ENCODE data around the gene COL1A2.

Gene COL1A2

GRCh38 chr7:94367949-94368348 is 26.7 kb upstream of the COL1A2 start:
- Histone ChIP-seq H3K27me3 (ENCODE audit: insufficient read depth, low read length) (no peaks in the 10 kb centered on the region), H2AFZ (ENCODE audit: low read depth, low read length) (peak overlapping the region; percentile 42), H3K4me3 (ENCODE audit: low read length) (no peak overlapping the region), H3K36me3 (ENCODE audit: insufficient read depth, low read length) (no peaks in the 10 kb centered on the region), H3K9me3 (ENCODE audit: low read length) (no peaks in the 10 kb centered on the region), H3K4me1 (ENCODE audit: insufficient read depth, low read length) (peaks cover 7% of the 10 kb centered on the region)

- Histone ChIP-seq H3K9me3 (ENCODE audit: low read length) (no peaks in the 10 kb centered on the region), H3K4me1 (ENCODE audit: insufficient read depth, low read length) (peaks cover 7% of the 10 kb centered on the region), H3K36me3 (ENCODE audit: insufficient read depth, low read length) (no peaks in the 10 kb centered on the region), H3K27me3 (ENCODE audit: insufficient read depth, low read length) (no peaks in the 10 kb centered on the region), H3K4me3 (ENCODE audit: low read length) (no peak overlapping the region), H2AFZ (ENCODE audit: low read depth, low read length) (peak overlapping the region; percentile 42)
These were observed 26.3 kb upstream of the COL1A2 start for GRCh38 chr7:94368371-94368791.

- no peak overlapping the region for H3K4me3 ChIP-seq (ENCODE audit: low read length)
- H2AFZ ChIP-seq (ENCODE audit: low read depth, low read length) = no peak overlapping the region
- no peaks in the 10 kb centered on the region for H3K36me3 ChIP-seq (ENCODE audit: insufficient read depth, low read length)
- peaks cover 17% of the 10 kb centered on the region for H3K4me1 ChIP-seq (ENCODE audit: insufficient read depth, low read length)
- H3K9me3 ChIP-seq (ENCODE audit: low read length) = no peaks in the 10 kb centered on the region
- H3K27me3 ChIP-seq (ENCODE audit: insufficient read depth, low read length) = no peaks in the 10 kb centered on the region
These were observed 20.5 kb upstream of the COL1A2 start for GRCh38 chr7:94374231-94374630.

- Histone ChIP-seq H3K4me1 (ENCODE audit: insufficient read depth, low read length) (peaks cover 17% of the 10 kb centered on the region), H3K27me3 (ENCODE audit: insufficient read depth, low read length) (no peaks in the 10 kb centered on the region), H3K9me3 (ENCODE audit: low read length) (no peaks in the 10 kb centered on the region), H3K4me3 (ENCODE audit: low read length) (no peak overlapping the region), H3K36me3 (ENCODE audit: insufficient read depth, low read length) (no peaks in the 10 kb centered on the region), H2AFZ (ENCODE audit: low read depth, low read length) (no peak overlapping the region)
These were observed 19.8 kb upstream of the COL1A2 start for GRCh38 chr7:94374721-94375566.

- Histone ChIP-seq H3K9me3 (ENCODE audit: low read length) (no peaks in the 10 kb centered on the region), H3K27me3 (ENCODE audit: insufficient read depth, low read length) (no peaks in the 10 kb centered on the region), H3K36me3 (ENCODE audit: insufficient read depth, low read length) (no peaks in the 10 kb centered on the region), H3K4me1 (ENCODE audit: insufficient read depth, low read length) (peaks cover 17% of the 10 kb centered on the region), H3K4me3 (ENCODE audit: low read length) (no peak overlapping the region), H2AFZ (ENCODE audit: low read depth, low read length) (no peak overlapping the region)
These were observed 19.0 kb upstream of the COL1A2 start for GRCh38 chr7:94375691-94376090.

- H3K27me3 ChIP-seq (ENCODE audit: insufficient read depth, low read length) = no peaks in the 10 kb centered on the region
- no peak overlapping the region for H3K4me3 ChIP-seq (ENCODE audit: low read length)
- no peak overlapping the region for H2AFZ ChIP-seq (ENCODE audit: low read depth, low read length)
- H3K9me3 ChIP-seq (ENCODE audit: low read length) = no peaks in the 10 kb centered on the region
- H3K4me1 ChIP-seq (ENCODE audit: insufficient read depth, low read length) = peaks cover 17% of the 10 kb centered on the region
- no peaks in the 10 kb centered on the region for H3K36me3 ChIP-seq (ENCODE audit: insufficient read depth, low read length)
These were observed 18.4 kb upstream of the COL1A2 start for GRCh38 chr7:94376281-94376680.

- H3K4me3 ChIP-seq (ENCODE audit: low read length) = no peak overlapping the region
- H3K36me3 ChIP-seq (ENCODE audit: insufficient read depth, low read length) = no peaks in the 10 kb centered on the region
- H3K27me3 ChIP-seq (ENCODE audit: insufficient read depth, low read length) = no peaks in the 10 kb centered on the region
These were observed 16.3 kb upstream of the COL1A2 start for GRCh38 chr7:94378356-94378755.

GRCh38 chr7:94380264-94380663 is 14.4 kb upstream of the COL1A2 start:
- Histone ChIP-seq H3K27me3 (ENCODE audit: insufficient read depth, low read length) (no peaks in the 10 kb centered on the region), H2AFZ (ENCODE audit: low read depth, low read length) (no peak overlapping the region), H3K36me3 (ENCODE audit: insufficient read depth, low read length) (no peaks in the 10 kb centered on the region), H3K9me3 (ENCODE audit: low read length) (no peaks in the 10 kb centered on the region), H3K4me3 (ENCODE audit: low read length) (no peak overlapping the region), H3K4me1 (ENCODE audit: insufficient read depth, low read length) (peaks cover 7% of the 10 kb centered on the region)

More at GRCh38 chr7:94378356-94378755, 16.3 kb upstream of the COL1A2 start:
- H3K9me3 ChIP-seq (ENCODE audit: low read length) = no peaks in the 10 kb centered on the region
- H3K4me1 ChIP-seq (ENCODE audit: insufficient read depth, low read length) = peaks cover 17% of the 10 kb centered on the region
- H2AFZ ChIP-seq (ENCODE audit: low read depth, low read length) = no peak overlapping the region

GRCh38 chr7:94382132-94382531 is 12.6 kb upstream of the COL1A2 start:
- no peaks in the 10 kb centered on the region for H3K9me3 ChIP-seq (ENCODE audit: low read length)
- no peaks in the 10 kb centered on the region for H3K36me3 ChIP-seq (ENCODE audit: insufficient read depth, low read length)
- no peaks in the 10 kb centered on the region for H3K4me1 ChIP-seq (ENCODE audit: insufficient read depth, low read length)

GRCh38 chr7:94382746-94383145 is 11.9 kb upstream of the COL1A2 start:
- H3K9me3 ChIP-seq (ENCODE audit: low read length) = no peaks in the 10 kb centered on the region
- no peaks in the 10 kb centered on the region for H3K36me3 ChIP-seq (ENCODE audit: insufficient read depth, low read length)
- no peak overlapping the region for H2AFZ ChIP-seq (ENCODE audit: low read depth, low read length)
- no peaks in the 10 kb centered on the region for H3K4me1 ChIP-seq (ENCODE audit: insufficient read depth, low read length)
- H3K4me3 ChIP-seq (ENCODE audit: low read length) = no peak overlapping the region
- no peaks in the 10 kb centered on the region for H3K27me3 ChIP-seq (ENCODE audit: insufficient read depth, low read length)

More at GRCh38 chr7:94382132-94382531, 12.6 kb upstream of the COL1A2 start:
- Histone ChIP-seq H3K27me3 (ENCODE audit: insufficient read depth, low read length) (no peaks in the 10 kb centered on the region), H2AFZ (ENCODE audit: low read depth, low read length) (no peak overlapping the region), H3K4me3 (ENCODE audit: low read length) (no peak overlapping the region)

- Histone ChIP-seq H3K27me3 (ENCODE audit: insufficient read depth, low read length) (no peaks in the 10 kb centered on the region), H3K36me3 (ENCODE audit: insufficient read depth, low read length) (no peaks in the 10 kb centered on the region), H3K4me3 (ENCODE audit: low read length) (no peak overlapping the region), H3K9me3 (ENCODE audit: low read length) (no peaks in the 10 kb centered on the region), H2AFZ (ENCODE audit: low read depth, low read length) (no peak overlapping the region), H3K4me1 (ENCODE audit: insufficient read depth, low read length) (no peaks in the 10 kb centered on the region)
These were observed 10.4 kb upstream of the COL1A2 start for GRCh38 chr7:94384315-94384714.

- Histone ChIP-seq H3K4me1 (ENCODE audit: insufficient read depth, low read length) (peaks cover 6% of the 10 kb centered on the region), H3K27me3 (ENCODE audit: insufficient read depth, low read length) (no peaks in the 10 kb centered on the region), H3K9me3 (ENCODE audit: low read length) (no peaks in the 10 kb centered on the region), H3K4me3 (ENCODE audit: low read length) (no peak overlapping the region), H2AFZ (ENCODE audit: low read depth, low read length) (no peak overlapping the region), H3K36me3 (ENCODE audit: insufficient read depth, low read length) (no peaks in the 10 kb centered on the region)
These were observed 8.3 kb upstream of the COL1A2 start for GRCh38 chr7:94386416-94386815.

- H3K36me3 ChIP-seq (ENCODE audit: insufficient read depth, low read length) = no peaks in the 10 kb centered on the region
- no peaks in the 10 kb centered on the region for H3K9me3 ChIP-seq (ENCODE audit: low read length)
- H3K4me3 ChIP-seq (ENCODE audit: low read length) = no peak overlapping the region
- no peaks in the 10 kb centered on the region for H3K27me3 ChIP-seq (ENCODE audit: insufficient read depth, low read length)
- no peak overlapping the region for H2AFZ ChIP-seq (ENCODE audit: low read depth, low read length)
- peaks cover 27% of the 10 kb centered on the region for H3K4me1 ChIP-seq (ENCODE audit: insufficient read depth, low read length)
These were observed 6.2 kb upstream of the COL1A2 start for GRCh38 chr7:94388540-94388939.

GRCh38 chr7:94389381-94389780 is 5.3 kb upstream of the COL1A2 start:
- no peaks in the 10 kb centered on the region for H3K9me3 ChIP-seq (ENCODE audit: low read length)
- H3K27me3 ChIP-seq (ENCODE audit: insufficient read depth, low read length) = no peaks in the 10 kb centered on the region
- H3K4me3 ChIP-seq (ENCODE audit: low read length) = no peak overlapping the region
- H3K4me1 ChIP-seq (ENCODE audit: insufficient read depth, low read length) = peaks cover 28% of the 10 kb centered on the region
- no peaks in the 10 kb centered on the region for H3K36me3 ChIP-seq (ENCODE audit: insufficient read depth, low read length)
- no peak overlapping the region for H2AFZ ChIP-seq (ENCODE audit: low read depth, low read length)

Measured in neuron (in vitro differentiated cells).